HepG2 (cell line): ENCODE results near the gene IGF2. TPM values are rescaled to one million over a fixed set of nuclear protein-coding genes. Genes with fewer than 3 reads are reported as not detected.

Experiments
- KDM4B ChIP-seq: sonication (generic); formaldehyde crosslinking; IDR thresholded peaks from 2 replicates; pipeline ENCODE4 v1.4.0; 2020; ENCODE audit warnings: missing genetic modification reagents
- KLF12 ChIP-seq: sonication (generic); formaldehyde crosslinking; IDR thresholded peaks from 2 replicates; pipeline ENCODE4 v1.4.0; 2020; ENCODE audit warnings: missing genetic modification reagents, borderline replicate concordance
- NR1H2 ChIP-seq: sonication (generic); formaldehyde crosslinking; IDR thresholded peaks from 2 replicates; pipeline ENCODE4 v1.8.1; 2022; ENCODE audit warnings: low read depth, missing genetic modification reagents, borderline replicate concordance
- NR2F1 ChIP-seq, 2 experiments: fragments of 450-650 bp in 1 of 2; formaldehyde crosslinking in 1 of 2; IDR thresholded peaks; 2 replicates each; pipeline versions ENCODE4 v1.5.0 to v1.6.1; 2016 to 2020; ENCODE audit warnings: mild to moderate bottlenecking in 1 of 2, missing compliant biosample characterization in 1 of 2, missing genetic modification reagents in 1 of 2, moderate library complexity in 1 of 2
- U2AF2 ChIP-seq: fragments of 200-400 bp; formaldehyde crosslinking; IDR thresholded peaks from 2 replicates; pipeline ENCODE4 v1.6.1; 2017; ENCODE audit warnings: low read depth, mild to moderate bottlenecking, low read length
- ZNF549 ChIP-seq: sonication (generic); formaldehyde crosslinking; IDR thresholded peaks from 2 replicates; pipeline ENCODE4 v1.5.0; 2020; ENCODE audit warnings: missing genetic modification reagents
- ZNF773 ChIP-seq: sonication (generic); formaldehyde crosslinking; IDR thresholded peaks from 2 replicates; pipeline ENCODE4 v1.4.0; 2020; ENCODE audit warnings: missing genetic modification reagents, borderline replicate concordance
- polyA plus RNA-seq, 8 experiments: library from polyadenylated mRNA; depleted of rRNA in 3 of 8; stranded (reverse) in 7 of 8; unstranded in 1 of 8; fragments of >200 nt; fragmentation: Illumina TruSeq in 4 of 8; extraction: Trizol in 4 of 8; gene quantifications; 2 replicates each; pipeline versions ENCODE4 v1.2.1 to v1.2.3, GENCODE V29; 2011 to 2016; ENCODE audit warnings: low read depth in 4 of 8, missing spikeins in 1 of 8, mixed read lengths in 1 of 8; ENCODE audit not compliant: insufficient read depth in 1 of 8
- total RNA-seq, 5 experiments: library from RNA; depleted of rRNA; stranded (reverse); fragments of >200 nt; fragmentation: Illumina TruSeq; extraction: Trizol; gene quantifications; 2 replicates each; pipeline ENCODE4 v1.2.3, GENCODE V29; 2016; ENCODE audit warnings: low read depth in 1 of 5
- TF ChIP-seq, protein P1 (sequence below): IDR thresholded peaks from 2 replicates; pipeline ENCODE4 v1.6.1; 2016; ENCODE audit warnings: control low read depth
- TF ChIP-seq, protein P2 (sequence below): sonication (generic); formaldehyde crosslinking; IDR thresholded peaks from 2 replicates; pipeline ENCODE4 v1.4.0; 2020; ENCODE audit warnings: missing genetic modification reagents, borderline replicate concordance
- TF ChIP-seq, protein P3 (sequence below): sonication (generic); formaldehyde crosslinking; IDR thresholded peaks from 2 replicates; pipeline ENCODE4 v1.8.0; 2022; ENCODE audit warnings: missing genetic modification reagents, low read depth, mild to moderate bottlenecking, borderline replicate concordance

IGF2 gene
- total and polyA plus RNA-seq, 2 of the 13 experiments (the other 11 are each of a cell fraction or from before 2014, with no cell fraction given), result 79.1 to 254 TPM

GRCh38 chr11:2148595-2148994 lies 9.4 kb upstream of the IGF2 start (continued):
- TF ChIP-seq NR2F1 (CRISPR knock-in tag; IDR thresholded peaks at IDR 0.05), result no peak
- TF ChIP-seq, protein P1, sequence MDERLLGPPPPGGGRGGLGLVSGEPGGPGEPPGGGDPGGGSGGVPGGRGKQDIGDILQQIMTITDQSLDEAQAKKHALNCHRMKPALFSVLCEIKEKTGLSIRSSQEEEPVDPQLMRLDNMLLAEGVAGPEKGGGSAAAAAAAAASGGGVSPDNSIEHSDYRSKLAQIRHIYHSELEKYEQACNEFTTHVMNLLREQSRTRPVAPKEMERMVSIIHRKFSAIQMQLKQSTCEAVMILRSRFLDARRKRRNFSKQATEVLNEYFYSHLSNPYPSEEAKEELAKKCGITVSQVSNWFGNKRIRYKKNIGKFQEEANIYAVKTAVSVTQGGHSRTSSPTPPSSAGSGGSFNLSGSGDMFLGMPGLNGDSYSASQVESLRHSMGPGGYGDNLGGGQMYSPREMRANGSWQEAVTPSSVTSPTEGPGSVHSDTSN (CRISPR knock-in tag), result no peak
- no peak for TF ChIP-seq ZNF549 (CRISPR knock-in tag)
- no peak for TF ChIP-seq ZNF773 (CRISPR knock-in tag)
- TF ChIP-seq, protein P2, sequence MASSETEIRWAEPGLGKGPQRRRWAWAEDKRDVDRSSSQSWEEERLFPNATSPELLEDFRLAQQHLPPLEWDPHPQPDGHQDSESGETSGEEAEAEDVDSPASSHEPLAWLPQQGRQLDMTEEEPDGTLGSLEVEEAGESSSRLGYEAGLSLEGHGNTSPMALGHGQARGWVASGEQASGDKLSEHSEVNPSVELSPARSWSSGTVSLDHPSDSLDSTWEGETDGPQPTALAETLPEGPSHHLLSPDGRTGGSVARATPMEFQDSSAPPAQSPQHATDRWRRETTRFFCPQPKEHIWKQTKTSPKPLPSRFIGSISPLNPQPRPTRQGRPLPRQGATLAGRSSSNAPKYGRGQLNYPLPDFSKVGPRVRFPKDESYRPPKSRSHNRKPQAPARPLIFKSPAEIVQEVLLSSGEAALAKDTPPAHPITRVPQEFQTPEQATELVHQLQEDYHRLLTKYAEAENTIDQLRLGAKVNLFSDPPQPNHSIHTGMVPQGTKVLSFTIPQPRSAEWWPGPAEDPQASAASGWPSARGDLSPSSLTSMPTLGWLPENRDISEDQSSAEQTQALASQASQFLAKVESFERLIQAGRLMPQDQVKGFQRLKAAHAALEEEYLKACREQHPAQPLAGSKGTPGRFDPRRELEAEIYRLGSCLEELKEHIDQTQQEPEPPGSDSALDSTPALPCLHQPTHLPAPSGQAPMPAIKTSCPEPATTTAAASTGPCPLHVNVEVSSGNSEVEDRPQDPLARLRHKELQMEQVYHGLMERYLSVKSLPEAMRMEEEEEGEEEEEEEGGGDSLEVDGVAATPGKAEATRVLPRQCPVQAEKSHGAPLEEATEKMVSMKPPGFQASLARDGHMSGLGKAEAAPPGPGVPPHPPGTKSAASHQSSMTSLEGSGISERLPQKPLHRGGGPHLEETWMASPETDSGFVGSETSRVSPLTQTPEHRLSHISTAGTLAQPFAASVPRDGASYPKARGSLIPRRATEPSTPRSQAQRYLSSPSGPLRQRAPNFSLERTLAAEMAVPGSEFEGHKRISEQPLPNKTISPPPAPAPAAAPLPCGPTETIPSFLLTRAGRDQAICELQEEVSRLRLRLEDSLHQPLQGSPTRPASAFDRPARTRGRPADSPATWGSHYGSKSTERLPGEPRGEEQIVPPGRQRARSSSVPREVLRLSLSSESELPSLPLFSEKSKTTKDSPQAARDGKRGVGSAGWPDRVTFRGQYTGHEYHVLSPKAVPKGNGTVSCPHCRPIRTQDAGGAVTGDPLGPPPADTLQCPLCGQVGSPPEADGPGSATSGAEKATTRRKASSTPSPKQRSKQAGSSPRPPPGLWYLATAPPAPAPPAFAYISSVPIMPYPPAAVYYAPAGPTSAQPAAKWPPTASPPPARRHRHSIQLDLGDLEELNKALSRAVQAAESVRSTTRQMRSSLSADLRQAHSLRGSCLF (CRISPR knock-in tag), result no peak
- no peak for TF ChIP-seq KLF12 (CRISPR knock-in tag)
- TF ChIP-seq, protein P3, sequence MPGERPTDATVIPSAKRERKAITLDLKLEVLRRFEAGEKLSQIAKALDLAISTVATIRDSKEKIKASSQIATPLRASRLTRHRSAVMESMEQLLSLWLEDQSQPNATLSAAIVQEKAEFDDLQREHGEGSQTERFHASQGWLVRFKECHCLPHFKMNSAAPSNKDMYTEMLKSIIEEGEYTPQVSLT (CRISPR knock-in tag), result no peak
- TF ChIP-seq NR1H2 (CRISPR knock-in tag), result no peak
- no peak for TF ChIP-seq KDM4B
- TF ChIP-seq U2AF2, result no peak
